ENCODE results near the gene PYGO2.
"Not testable (repeated sequence)": the region's sequence is repeated elsewhere in the genome, so short reads cannot be mapped to it uniquely, and the experiment has no call there.

Gene PYGO2

GRCh38 chr1:154982341-154982740 is 20.8 kb upstream of the PYGO2 start:
- no peak for DNase-seq

GRCh38 chr1:154978360-154978759 is 16.8 kb upstream of the PYGO2 start:
- DNase-seq = no peak

GRCh38 chr1:154977762-154978161 is 16.2 kb upstream of the PYGO2 start:
- not testable (repeated sequence) for DNase-seq

GRCh38 chr1:154975409-154976059 is 14.0 kb upstream of the PYGO2 start:
- DNase-seq = peak; percentile 60

GRCh38 chr1:154974808-154975408 is 13.3 kb upstream of the PYGO2 start:
- DNase-seq = peak; percentile 97

- DNase-seq = peak; percentile 100
These were observed 12.7 kb upstream of the PYGO2 start, which contains the start of gene CKS1B for GRCh38 chr1:154974102-154974807. TSS of gene CKS1B (plus strand) at chr1:154974681. CDS start at chr1:154974746, 65 bp downstream.

- peak; percentile 98 for DNase-seq
These were observed 11.9 kb upstream of the PYGO2 start for GRCh38 chr1:154973344-154974101.

GRCh38 chr1:154972517-154973343 is 11.1 kb upstream of the PYGO2 start:
- DNase-seq = peak; percentile 98

GRCh38 chr1:154972213-154972516 is 10.6 kb upstream of the PYGO2 start:
- DNase-seq = peak; percentile 89

- DNase-seq = no peak
These were observed 9.9 kb upstream of the PYGO2 start for GRCh38 chr1:154971341-154971998.

GRCh38 chr1:154970631-154971340 is 9.2 kb upstream of the PYGO2 start, which contains the start of gene SHC1:
TSS of gene SHC1 (minus strand) at chr1:154970747. CDS start at chr1:154970526, 221 bp downstream.
- peak; percentile 97 for DNase-seq

- DNase-seq = no peak
These were observed 8.4 kb upstream of the PYGO2 start for GRCh38 chr1:154969860-154970452.

- no peak for DNase-seq
These were observed 7.7 kb upstream of the PYGO2 start for GRCh38 chr1:154969246-154969645.

- DNase-seq = no peak
These were observed 7.1 kb upstream of the PYGO2 start for GRCh38 chr1:154968731-154969130.

- no peak for DNase-seq
These were observed 5.9 kb upstream of the PYGO2 start for GRCh38 chr1:154967331-154967950.

GRCh38 chr1:154966111-154966510 is 4.5 kb upstream of the PYGO2 start:
- no peak for DNase-seq

GRCh38 chr1:154964359-154964758 is 2.8 kb upstream of the PYGO2 start:
- DNase-seq = no peak

GRCh38 chr1:154963643-154964042 is 2.1 kb upstream of the PYGO2 start:
- no peak for DNase-seq

- no peak for DNase-seq
These were observed 1.3 kb upstream of the PYGO2 start for GRCh38 chr1:154962795-154963330.
